D721Med (cell line): ENCODE data around the gene DYRK2.

Experiments
- DNase-seq: peaks from one replicate; pipeline ENCODE4 v3.0.0; 2011; ENCODE audit warnings: low spot score; ENCODE audit not compliant: insufficient read length
- FAIRE-seq: peaks from 2 replicates; lab custom pipeline; 2011; peaks lifted over from hg19 to GRCh38; lab: Jason Lieb, UNC
- TF ChIP-seq, protein P1 (sequence below): IDR thresholded peaks from 2 replicates; pipeline ENCODE4 v1.5.1; 2012; ENCODE audit warnings: mild to moderate bottlenecking, control low read depth; ENCODE audit not compliant: insufficient read depth; ENCODE audit errors: missing control alignments

DYRK2 gene

DNA sequence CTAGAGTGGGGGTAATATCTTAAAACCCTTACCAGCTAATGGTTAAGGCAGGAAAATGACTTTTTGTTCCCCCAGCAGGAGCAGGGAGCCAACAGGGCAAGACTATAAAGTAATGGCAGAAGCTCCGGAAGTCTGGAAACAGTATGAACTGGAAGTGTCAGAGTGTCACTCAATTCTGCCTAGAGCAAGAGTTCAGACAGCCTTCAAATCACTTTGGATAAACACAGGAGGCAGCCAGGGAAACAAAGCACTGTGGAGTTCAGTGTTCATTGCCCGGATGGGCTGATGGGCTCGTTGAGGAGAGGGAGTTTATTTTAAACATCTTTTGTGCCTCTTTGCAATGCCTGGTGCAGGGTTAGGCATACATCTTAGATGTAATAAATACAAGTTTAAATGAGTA is 16.5 kb upstream of the DYRK2 start:
- DNase-seq (no peak), FAIRE-seq (no peak)
- TF ChIP-seq, protein P1, sequence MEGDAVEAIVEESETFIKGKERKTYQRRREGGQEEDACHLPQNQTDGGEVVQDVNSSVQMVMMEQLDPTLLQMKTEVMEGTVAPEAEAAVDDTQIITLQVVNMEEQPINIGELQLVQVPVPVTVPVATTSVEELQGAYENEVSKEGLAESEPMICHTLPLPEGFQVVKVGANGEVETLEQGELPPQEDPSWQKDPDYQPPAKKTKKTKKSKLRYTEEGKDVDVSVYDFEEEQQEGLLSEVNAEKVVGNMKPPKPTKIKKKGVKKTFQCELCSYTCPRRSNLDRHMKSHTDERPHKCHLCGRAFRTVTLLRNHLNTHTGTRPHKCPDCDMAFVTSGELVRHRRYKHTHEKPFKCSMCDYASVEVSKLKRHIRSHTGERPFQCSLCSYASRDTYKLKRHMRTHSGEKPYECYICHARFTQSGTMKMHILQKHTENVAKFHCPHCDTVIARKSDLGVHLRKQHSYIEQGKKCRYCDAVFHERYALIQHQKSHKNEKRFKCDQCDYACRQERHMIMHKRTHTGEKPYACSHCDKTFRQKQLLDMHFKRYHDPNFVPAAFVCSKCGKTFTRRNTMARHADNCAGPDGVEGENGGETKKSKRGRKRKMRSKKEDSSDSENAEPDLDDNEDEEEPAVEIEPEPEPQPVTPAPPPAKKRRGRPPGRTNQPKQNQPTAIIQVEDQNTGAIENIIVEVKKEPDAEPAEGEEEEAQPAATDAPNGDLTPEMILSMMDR, result no peak

DNA sequence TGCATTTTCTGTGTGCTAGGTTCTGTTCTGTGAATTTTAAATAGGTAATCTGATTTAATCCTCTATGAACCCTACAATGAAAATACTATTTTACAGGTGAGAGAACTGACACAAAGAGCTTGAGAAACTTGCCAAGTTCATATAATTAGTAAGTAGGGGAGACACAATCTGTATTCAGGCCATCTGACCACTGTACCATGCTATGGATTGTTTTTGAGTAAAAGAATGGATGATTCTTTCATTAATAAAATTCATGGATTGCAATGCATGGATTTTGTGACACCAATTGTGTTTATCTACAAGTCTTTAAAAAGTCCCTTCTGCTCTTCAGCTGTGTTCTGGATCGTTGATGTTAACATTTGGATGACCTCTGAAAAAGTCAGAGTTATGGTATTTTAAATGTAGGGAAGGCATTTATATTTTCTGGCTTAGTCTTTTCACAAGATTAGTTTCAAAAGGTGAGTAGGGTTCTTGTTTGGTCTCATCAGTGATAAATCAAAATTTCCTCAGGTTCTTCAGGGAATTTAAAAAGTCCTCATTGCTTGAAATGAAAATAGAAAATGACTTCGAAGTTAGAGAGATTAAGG is 15.4 kb upstream of the DYRK2 start:
- FAIRE-seq, result peak; percentile 11
- DNase-seq, result no peak

DNA sequence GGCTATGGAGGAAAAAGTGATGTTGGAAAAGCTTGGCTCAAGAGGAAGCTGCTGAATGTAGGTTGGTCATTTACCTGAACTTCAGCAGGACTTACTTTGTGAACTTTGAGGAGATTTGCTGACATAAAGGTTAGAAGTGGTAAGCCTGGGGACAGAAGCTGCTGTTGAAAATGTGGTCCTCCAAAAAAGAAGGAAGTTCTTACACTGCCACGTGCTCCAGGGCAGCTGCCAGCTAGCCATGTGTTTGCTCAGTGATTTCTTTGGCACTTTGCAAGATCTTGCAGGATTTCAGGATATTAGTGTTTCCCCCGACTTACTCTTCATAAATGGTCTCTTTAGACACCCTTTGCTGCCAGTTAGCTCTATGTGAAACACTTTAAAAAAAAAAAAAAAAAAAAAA is 14.8 kb upstream of the DYRK2 start:
- TF ChIP-seq, protein P1, result no peak
- DNase-seq (no peak), FAIRE-seq (no peak)

More for the DNA sequence above, 15.4 kb upstream of the DYRK2 start:
- TF ChIP-seq, protein P1, result no peak

DNA sequence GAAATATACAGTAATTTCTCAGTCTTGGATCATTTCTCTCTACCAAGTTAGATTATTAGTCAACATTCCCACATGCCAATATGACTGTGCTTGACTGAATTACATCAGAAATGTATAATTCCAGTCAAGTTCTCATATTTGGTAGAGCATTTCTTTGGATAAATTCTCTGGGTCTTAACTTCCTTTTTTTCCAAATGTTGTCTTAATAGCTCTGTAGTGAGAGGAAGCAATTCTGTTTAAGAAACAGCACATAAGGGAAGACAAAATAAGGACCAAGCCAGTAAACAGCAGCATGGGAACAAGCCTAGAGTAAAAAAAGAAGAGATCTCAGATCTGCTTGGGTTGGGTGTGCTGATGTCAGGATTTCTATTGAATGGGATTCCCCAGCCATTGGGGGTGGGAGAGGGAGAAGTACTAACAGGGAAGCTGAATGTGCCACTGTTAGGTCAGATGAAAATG is 14.2 kb upstream of the DYRK2 start:
- no peak for FAIRE-seq
- DNase-seq, result no peak
- TF ChIP-seq, protein P1, result no peak

DNA sequence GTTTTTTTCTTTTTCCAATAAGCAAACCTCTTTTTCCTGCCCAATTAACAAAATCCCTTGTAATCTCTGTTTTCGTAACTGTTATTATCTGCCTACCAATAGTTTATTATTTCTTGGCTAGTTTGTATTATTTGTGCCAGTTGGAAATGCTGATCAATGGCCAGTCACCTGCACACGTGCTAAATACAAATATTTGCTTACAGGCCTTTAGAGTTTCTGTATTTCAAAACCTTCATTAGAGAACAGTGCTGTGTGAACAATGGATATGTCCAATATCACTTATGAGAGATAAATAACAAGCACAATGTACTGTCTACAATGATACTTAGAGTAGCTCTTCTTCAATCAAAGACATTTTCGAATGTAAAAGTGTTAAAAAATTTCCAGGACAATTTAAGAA is 10.8 kb upstream of the DYRK2 start:
- FAIRE-seq, result peak; percentile 11
- TF ChIP-seq, protein P1, result no peak
- DNase-seq, result no peak

DNA sequence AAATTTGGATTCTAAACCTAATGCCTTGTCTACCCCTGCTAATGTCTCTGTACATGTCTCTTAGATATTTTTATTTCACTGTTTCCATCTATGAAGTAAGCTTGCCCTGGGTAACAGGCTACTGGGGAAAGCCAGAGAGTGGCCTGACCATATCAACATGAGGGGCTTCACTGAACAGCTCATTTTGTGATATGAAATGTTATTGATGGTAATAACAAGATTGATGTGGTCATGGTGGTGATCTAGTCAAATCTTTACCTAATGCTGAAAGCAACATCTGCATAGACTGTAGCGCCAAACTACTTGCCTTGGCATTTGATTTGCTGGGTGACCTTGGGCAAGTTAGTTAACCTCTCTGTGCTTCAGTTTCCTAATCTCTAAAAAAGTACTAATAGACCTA is 9.9 kb upstream of the DYRK2 start:
- TF ChIP-seq, protein P1, result no peak
- no peak for DNase-seq
- FAIRE-seq, result no peak

DNA sequence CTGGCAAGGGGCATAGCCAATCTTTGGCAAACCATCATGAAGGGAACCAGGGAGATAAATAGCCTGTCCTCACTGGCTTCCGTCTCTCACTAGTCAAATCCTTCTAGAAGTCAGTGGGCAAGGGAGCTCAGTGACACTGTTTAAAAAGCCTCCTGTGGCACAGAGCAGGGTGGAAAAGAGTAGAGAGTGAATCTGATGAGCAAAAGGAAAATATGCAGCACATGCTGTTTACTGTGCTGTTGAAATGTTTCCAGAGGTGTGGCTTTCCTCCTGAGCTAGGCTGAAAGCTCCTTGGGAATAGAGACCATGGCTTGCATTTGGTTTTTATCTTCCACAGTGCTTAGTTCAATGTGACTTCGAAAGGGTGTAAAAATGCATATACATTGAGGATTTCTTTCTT is 7.7 kb upstream of the DYRK2 start:
- FAIRE-seq (no peak), DNase-seq (no peak)
- TF ChIP-seq, protein P1, result no peak
